Mucosa of descending colon (tissue), 3 donors: Measurements from ENCODE around the gene CCR8. TPM values are rescaled to one million over a fixed set of nuclear protein-coding genes. Genes with fewer than 3 reads are reported as not detected.
"Not testable (repeated sequence)": the region's sequence is repeated elsewhere in the genome, so short reads cannot be mapped to it uniquely, and the experiment has no call there.

Experiments
- ATAC-seq: fragments of 200-7000 bp; cut with Tn5 transposase; one replicate; pipeline ENCODE4 v1.9.1; 2020; ENCODE audit warnings: mild to moderate bottlenecking, moderate library complexity
- DNase-seq, 3 donors: peaks; one replicate each; pipeline ENCODE4 v3.0.0-alpha.2; 2020
- H3K36me3 ChIP-seq: fragments of 200-600 bp; one replicate; pipeline ENCODE4 v1.8.0; 2021; ENCODE audit warnings: low read depth, mild to moderate bottlenecking
- H3K4me1 ChIP-seq: fragments of 200-600 bp; one replicate; pipeline ENCODE4 v1.8.0; 2021; ENCODE audit warnings: low read depth, mild to moderate bottlenecking
- H3K4me3 ChIP-seq: fragments of 200-600 bp; one replicate; pipeline ENCODE4 v1.8.0; 2021; ENCODE audit warnings: mild to moderate bottlenecking
- H3K9me3 ChIP-seq: fragments of 200-600 bp; one replicate; pipeline ENCODE4 v1.8.0; 2021; ENCODE audit warnings: mild to moderate bottlenecking
- CTCF ChIP-seq: fragments of 200-600 bp; IDR thresholded peaks from one replicate; pipeline ENCODE4 v1.8.0; 2022; ENCODE audit warnings: antibody characterized with exemption, mild to moderate bottlenecking
- intact Hi-C, 2 donors: fragments of 100-400 bp; cut with DNase I in 1 of 2; cut with micrococcal nuclease in 1 of 2; formaldehyde crosslinking; loops; one replicate each; pipeline versions ENCODE4 v1.11.0 to v1.11.1; 2022; cut with DNase I, micrococcal nuclease
- total RNA-seq, 3 donors: library from RNA; stranded (reverse); fragmentation: NEBNext Ultra II Directional in 2 of 3; extraction: Animal tissue kit (Norgen Biotek cat#: 25700) in 2 of 3; gene quantifications; one replicate each; pipeline versions ENCODE4 v1.2.1 to v1.2.4, GENCODE V29; 2021 to 2023
- donor health status: DM: no; HTN: no; CAD: no; lungs with moderate emphysema.
- donor health status: DM: no; HTN: no; CAD: no.
- donor health status: DM: no; HTN: yes; CAD: no.

Gene CCR8
- total RNA-seq, 3 donors from 2014 or later, result 0.36 TPM; not detected in 2

- Histone ChIP-seq H3K4me3 (no peak overlapping the region), H3K36me3 (no peaks in the 10 kb centered on the region), H3K4me1 (peaks cover 28% of the 10 kb centered on the region), H3K9me3 (no peaks in the 10 kb centered on the region)
- DNase-seq, result peak in 1 of 3 donors; percentile 16
- intact Hi-C loops, result no loop called here
- no peak for TF ChIP-seq CTCF
- ATAC-seq, result peak; percentile 43
Observed at GRCh38 chr3:39349080-39349479, 19.6 kb downstream of the CCR8 start.

DNA sequence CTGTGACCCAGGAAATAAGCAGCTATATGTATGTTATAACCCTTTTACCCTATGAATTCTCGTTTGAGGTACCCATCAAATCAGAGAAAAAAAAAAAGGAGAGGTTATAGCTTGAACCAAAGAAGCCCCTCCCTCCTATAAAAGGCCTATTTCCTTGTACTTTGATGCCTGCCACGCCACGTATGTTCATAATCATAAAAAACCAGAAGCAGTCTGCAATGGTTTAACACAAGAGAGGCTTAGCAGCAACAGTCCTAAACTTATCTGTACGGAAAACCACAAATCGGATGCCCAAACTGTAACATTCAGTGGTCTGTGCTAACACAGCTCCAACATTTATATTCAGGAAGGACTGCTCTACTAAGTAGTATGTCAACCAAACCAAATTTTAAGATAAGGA lies 21.2 kb downstream of the CCR8 start:
- Histone ChIP-seq H3K9me3 (no peaks in the 10 kb centered on the region), H3K4me1 (peaks cover 28% of the 10 kb centered on the region), H3K36me3 (no peaks in the 10 kb centered on the region), H3K4me3 (no peak overlapping the region)
- peak in 1 of 3 donors; percentile 63 for DNase-seq
- intact Hi-C loops, result no loop called here
- peak; percentile 86 for ATAC-seq
- TF ChIP-seq CTCF, result no peak

DNA sequence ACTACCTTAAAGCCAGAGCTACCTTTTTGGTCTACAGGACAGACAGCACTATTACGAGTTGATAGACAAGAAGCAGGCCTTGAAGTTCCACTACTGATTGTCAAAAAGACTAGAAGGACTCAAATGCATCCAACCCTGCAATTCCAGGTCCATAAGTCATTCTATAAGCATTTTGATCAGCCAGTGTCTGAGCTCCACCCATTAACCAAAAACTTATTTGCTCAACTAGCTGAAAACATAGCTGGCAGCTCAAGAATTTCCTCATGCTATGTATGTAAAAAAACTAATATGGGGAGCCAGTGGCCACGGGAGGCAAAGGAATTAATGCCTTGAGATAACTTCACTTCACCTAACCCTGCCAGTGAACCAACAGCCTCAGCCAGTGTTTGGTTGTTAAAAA lies 21.6 kb downstream of the CCR8 start:
- ATAC-seq, H3K4me3 ChIP-seq, DNase-seq, H3K36me3 ChIP-seq, H3K9me3 ChIP-seq, intact Hi-C loops: not testable (repeated sequence)
- H3K4me1 ChIP-seq, result peaks cover 28% of the 10 kb centered on the region

DNA sequence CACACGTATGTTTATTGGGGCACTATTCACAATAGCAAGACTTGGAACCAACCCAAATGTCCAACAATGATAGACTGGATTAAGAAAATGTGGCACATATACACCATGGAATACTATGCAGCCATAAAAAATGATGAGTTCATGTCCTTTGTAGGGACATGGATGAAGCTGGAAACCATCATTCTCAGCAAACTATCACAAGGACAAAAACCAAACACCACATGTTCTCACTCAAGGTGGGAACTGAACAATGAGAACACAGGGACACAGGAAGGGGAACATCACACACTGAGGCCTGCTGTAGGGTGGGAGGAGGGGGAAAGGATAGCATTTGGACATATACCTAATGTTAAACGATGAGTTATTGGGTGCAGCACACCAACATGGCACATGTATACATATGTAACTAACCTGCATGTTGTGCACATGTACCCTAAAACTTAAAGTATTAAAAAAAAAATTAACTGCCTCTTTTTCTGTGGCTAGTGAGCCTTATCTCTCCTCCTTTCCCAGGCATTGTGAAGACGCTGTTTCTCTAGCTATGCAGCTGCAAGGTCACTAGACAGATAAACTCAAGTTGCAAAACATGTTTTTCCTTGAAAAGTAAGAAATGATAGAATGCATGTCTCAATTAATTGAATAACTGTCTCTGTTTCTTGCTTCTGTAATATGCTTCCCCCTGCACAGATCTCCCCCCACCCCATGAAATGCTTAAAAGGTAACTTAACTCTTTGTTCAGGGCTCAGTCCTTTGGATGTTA lies 23.8 kb downstream of the CCR8 start:
- intact Hi-C loops, H3K36me3 ChIP-seq, H3K9me3 ChIP-seq, DNase-seq, H3K4me3 ChIP-seq, ATAC-seq: not testable (repeated sequence)
- H3K4me1 ChIP-seq, result peaks cover 12% of the 10 kb centered on the region

DNA sequence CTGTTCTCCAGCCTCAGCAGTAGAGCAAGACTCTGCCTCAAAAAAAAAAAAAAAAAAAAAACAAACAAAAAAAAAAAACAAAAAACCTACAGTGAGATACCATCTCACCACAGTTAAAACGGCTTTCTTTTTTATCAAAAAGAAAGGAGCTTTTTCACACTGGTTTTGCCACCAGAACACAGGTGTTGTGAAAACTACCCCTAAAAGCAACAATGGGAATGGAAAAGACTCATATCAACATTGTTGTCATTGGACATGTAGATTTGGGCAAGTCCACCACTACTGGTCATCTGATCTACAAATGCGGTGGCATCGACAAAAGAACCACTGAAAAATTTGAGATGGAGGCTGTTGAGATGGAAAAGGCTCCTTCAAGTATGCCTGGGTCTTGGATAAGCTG lies 28.8 kb downstream of the CCR8 start:
- no peaks in the 10 kb centered on the region for H3K36me3 ChIP-seq
- ATAC-seq (no peak), DNase-seq (no peak)
- intact Hi-C loops, result no loop called here
- no peak overlapping the region for H3K4me3 ChIP-seq
- H3K4me1 ChIP-seq, result no peaks in the 10 kb centered on the region
- H3K9me3 ChIP-seq, result no peaks in the 10 kb centered on the region
- no peak for TF ChIP-seq CTCF

- no peak for TF ChIP-seq CTCF
- ATAC-seq (peak; percentile 25), DNase-seq (no peak)
- Histone ChIP-seq H3K9me3 (no peaks in the 10 kb centered on the region), H3K4me3 (no peak overlapping the region), H3K4me1 (no peaks in the 10 kb centered on the region), H3K36me3 (no peaks in the 10 kb centered on the region)
- intact Hi-C loops, result no loop called here
Observed at GRCh38 chr3:39361252-39361927, 31.9 kb downstream of the CCR8 start.
